HEK293 (cell line): ENCODE data around the gene TCF3.

Experiments
- REST ChIP-seq: fragments of 450-650 bp; formaldehyde crosslinking; IDR thresholded peaks from 2 replicates; pipeline ENCODE4 v1.5.1; 2016; ENCODE audit warnings: missing biosample characterization, missing genetic modification characterization
- TRIM28 ChIP-seq: IDR thresholded peaks from 2 replicates; pipeline ENCODE4 v1.6.1; 2011; ENCODE audit warnings: low read length, control low read depth, borderline replicate concordance
- YY1 ChIP-seq: fragments of 450-650 bp; formaldehyde crosslinking; IDR thresholded peaks from 2 replicates; pipeline ENCODE4 v1.5.1; 2018; ENCODE audit warnings: missing biosample characterization, missing genetic modification characterization
- ZBTB49 ChIP-seq: fragments of 450-650 bp; formaldehyde crosslinking; IDR thresholded peaks from 2 replicates; pipeline ENCODE4 v1.5.1; 2016; ENCODE audit warnings: missing biosample characterization, missing genetic modification characterization, low read depth
- ZFP69B ChIP-seq: fragments of 450-650 bp; formaldehyde crosslinking; IDR thresholded peaks from 2 replicates; pipeline ENCODE4 v1.5.1; 2016; ENCODE audit warnings: missing biosample characterization, missing genetic modification characterization
- ZNF121 ChIP-seq: fragments of 450-650 bp; formaldehyde crosslinking; IDR thresholded peaks from 2 replicates; pipeline ENCODE4 v1.5.1; 2016; ENCODE audit warnings: missing biosample characterization, missing genetic modification characterization
- ZNF133 ChIP-seq: fragments of 450-650 bp; formaldehyde crosslinking; IDR thresholded peaks from 2 replicates; pipeline ENCODE4 v1.5.1; 2016; ENCODE audit warnings: missing biosample characterization, missing genetic modification characterization
- ZNF155 ChIP-seq: fragments of 450-650 bp; formaldehyde crosslinking; IDR thresholded peaks from 2 replicates; pipeline ENCODE4 v1.5.1; 2016; ENCODE audit warnings: missing biosample characterization, missing genetic modification characterization
- ZNF175 ChIP-seq: fragments of 450-650 bp; formaldehyde crosslinking; IDR thresholded peaks from 2 replicates; pipeline ENCODE4 v1.5.1; 2016; ENCODE audit warnings: missing biosample characterization, missing genetic modification characterization
- TF ChIP-seq, protein P1 (sequence below): fragments of 450-650 bp; formaldehyde crosslinking; IDR thresholded peaks from 2 replicates; pipeline ENCODE4 v1.5.1; 2016; ENCODE audit warnings: missing biosample characterization, missing genetic modification characterization
- TF ChIP-seq, protein P2 (sequence below): fragments of 450-650 bp; formaldehyde crosslinking; IDR thresholded peaks from 2 replicates; pipeline ENCODE4 v1.5.1; 2016; ENCODE audit warnings: missing biosample characterization, missing genetic modification characterization
- TF ChIP-seq, protein P3 (sequence below): fragments of 450-650 bp; formaldehyde crosslinking; IDR thresholded peaks from 2 replicates; pipeline ENCODE4 v1.5.1; 2016; ENCODE audit warnings: missing biosample characterization, missing genetic modification characterization, borderline replicate concordance

DNA sequence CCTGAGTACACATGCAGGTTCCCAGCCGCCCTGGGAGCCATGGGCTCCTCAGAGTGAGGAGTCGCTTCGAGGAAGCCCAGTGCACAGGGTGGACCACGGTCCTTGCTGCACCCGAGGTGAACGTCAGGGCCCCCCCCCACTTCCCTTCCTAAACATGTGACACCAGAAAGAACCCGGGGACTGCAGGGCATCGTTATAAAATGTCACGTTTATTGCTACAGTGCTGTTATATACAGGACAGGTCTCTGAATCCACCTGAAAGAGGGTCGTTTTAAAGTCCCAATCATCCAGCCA is 43.4 kb downstream of the TCF3 start:
- TF ChIP-seq ZNF133 (tag by site-specific recombination) (no peak), ZNF155 (tag by site-specific recombination) (no peak), ZNF121 (tag by site-specific recombination) (no peak), YY1 (no peak), ZFP69B (tag by site-specific recombination) (no peak), REST (tag by site-specific recombination) (no peak), TRIM28 (no peak), ZNF175 (tag by site-specific recombination) (no peak), ZBTB49 (tag by site-specific recombination) (no peak)
- TF ChIP-seq, protein P1, sequence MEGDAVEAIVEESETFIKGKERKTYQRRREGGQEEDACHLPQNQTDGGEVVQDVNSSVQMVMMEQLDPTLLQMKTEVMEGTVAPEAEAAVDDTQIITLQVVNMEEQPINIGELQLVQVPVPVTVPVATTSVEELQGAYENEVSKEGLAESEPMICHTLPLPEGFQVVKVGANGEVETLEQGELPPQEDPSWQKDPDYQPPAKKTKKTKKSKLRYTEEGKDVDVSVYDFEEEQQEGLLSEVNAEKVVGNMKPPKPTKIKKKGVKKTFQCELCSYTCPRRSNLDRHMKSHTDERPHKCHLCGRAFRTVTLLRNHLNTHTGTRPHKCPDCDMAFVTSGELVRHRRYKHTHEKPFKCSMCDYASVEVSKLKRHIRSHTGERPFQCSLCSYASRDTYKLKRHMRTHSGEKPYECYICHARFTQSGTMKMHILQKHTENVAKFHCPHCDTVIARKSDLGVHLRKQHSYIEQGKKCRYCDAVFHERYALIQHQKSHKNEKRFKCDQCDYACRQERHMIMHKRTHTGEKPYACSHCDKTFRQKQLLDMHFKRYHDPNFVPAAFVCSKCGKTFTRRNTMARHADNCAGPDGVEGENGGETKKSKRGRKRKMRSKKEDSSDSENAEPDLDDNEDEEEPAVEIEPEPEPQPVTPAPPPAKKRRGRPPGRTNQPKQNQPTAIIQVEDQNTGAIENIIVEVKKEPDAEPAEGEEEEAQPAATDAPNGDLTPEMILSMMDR, result no peak
- TF ChIP-seq, protein P2, sequence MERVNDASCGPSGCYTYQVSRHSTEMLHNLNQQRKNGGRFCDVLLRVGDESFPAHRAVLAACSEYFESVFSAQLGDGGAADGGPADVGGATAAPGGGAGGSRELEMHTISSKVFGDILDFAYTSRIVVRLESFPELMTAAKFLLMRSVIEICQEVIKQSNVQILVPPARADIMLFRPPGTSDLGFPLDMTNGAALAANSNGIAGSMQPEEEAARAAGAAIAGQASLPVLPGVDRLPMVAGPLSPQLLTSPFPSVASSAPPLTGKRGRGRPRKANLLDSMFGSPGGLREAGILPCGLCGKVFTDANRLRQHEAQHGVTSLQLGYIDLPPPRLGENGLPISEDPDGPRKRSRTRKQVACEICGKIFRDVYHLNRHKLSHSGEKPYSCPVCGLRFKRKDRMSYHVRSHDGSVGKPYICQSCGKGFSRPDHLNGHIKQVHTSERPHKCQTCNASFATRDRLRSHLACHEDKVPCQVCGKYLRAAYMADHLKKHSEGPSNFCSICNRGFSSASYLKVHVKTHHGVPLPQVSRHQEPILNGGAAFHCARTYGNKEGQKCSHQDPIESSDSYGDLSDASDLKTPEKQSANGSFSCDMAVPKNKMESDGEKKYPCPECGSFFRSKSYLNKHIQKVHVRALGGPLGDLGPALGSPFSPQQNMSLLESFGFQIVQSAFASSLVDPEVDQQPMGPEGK (tag by site-specific recombination), result no peak
- TF ChIP-seq, protein P3, sequence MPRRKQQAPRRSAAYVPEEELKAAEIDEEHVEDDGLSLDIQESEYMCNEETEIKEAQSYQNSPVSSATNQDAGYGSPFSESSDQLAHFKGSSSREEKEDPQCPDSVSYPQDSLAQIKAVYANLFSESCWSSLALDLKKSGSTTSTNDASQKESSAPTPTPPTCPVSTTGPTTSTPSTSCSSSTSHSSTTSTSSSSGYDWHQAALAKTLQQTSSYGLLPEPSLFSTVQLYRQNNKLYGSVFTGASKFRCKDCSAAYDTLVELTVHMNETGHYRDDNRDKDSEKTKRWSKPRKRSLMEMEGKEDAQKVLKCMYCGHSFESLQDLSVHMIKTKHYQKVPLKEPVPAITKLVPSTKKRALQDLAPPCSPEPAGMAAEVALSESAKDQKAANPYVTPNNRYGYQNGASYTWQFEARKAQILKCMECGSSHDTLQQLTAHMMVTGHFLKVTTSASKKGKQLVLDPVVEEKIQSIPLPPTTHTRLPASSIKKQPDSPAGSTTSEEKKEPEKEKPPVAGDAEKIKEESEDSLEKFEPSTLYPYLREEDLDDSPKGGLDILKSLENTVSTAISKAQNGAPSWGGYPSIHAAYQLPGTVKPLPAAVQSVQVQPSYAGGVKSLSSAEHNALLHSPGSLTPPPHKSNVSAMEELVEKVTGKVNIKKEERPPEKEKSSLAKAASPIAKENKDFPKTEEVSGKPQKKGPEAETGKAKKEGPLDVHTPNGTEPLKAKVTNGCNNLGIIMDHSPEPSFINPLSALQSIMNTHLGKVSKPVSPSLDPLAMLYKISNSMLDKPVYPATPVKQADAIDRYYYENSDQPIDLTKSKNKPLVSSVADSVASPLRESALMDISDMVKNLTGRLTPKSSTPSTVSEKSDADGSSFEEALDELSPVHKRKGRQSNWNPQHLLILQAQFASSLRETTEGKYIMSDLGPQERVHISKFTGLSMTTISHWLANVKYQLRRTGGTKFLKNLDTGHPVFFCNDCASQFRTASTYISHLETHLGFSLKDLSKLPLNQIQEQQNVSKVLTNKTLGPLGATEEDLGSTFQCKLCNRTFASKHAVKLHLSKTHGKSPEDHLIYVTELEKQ (tag by site-specific recombination), result no peak
